Endothelial cell of umbilical vein (primary cell): ENCODE data around the gene ABCC2. TPM values are rescaled to one million over a fixed set of nuclear protein-coding genes. Genes with fewer than 3 reads are reported as not detected.
"Not testable (repeated sequence)": the region's sequence is repeated elsewhere in the genome, so short reads cannot be mapped to it uniquely, and the experiment has no call there.

Experiments used
- BruUV-seq: library from RNA; stranded (reverse); fragments of 400-500 nt; replicated peaks from 2 replicates; lab custom pipeline; 2021; lab: Mats Ljungman, UMichigan
- CTCF ChIA-PET: fragments of 300-600, 350-600 bp; sonication (Branson Sonifier 250); formaldehyde crosslinking; loops from one replicate; lab custom pipeline; 2021; ENCODE audit warnings: antibody characterized with exemption, inconsistent platforms; lab: Charles Lee
- POLR2A ChIA-PET: fragments of 300-600, 350-600 bp; sonication (Branson Sonifier 250); formaldehyde crosslinking; loops from one replicate; lab custom pipeline; 2021; ENCODE audit warnings: antibody characterized with exemption, inconsistent platforms; lab: Charles Lee
- DNase-seq: peaks from one replicate; pipeline ENCODE4 v3.0.0-alpha.2; 2011; ENCODE audit warnings: low read depth, low spot score
- FAIRE-seq: peaks from 2 replicates; lab custom pipeline; 2011; peaks lifted over from hg19 to GRCh38; lab: Jason Lieb, UNC
- H2AFZ ChIP-seq: 2 replicates; pipeline ENCODE4 v1.6.0; 2012; ENCODE audit warnings: low read depth, low read length, control low read depth, inconsistent platforms
- H3K27ac ChIP-seq: 2 replicates; pipeline ENCODE4 v1.5.1; 2011; ENCODE audit warnings: low read depth, mild to moderate bottlenecking, control low read depth, low read length, moderate library complexity; ENCODE audit not compliant: insufficient read depth
- H3K27me3 ChIP-seq, 2 experiments: 2 replicates each; pipeline versions ENCODE4 v1.6.0 to v1.6.1; 2011; ENCODE audit warnings: low read length in 2 of 2, mixed read lengths in 1 of 2; ENCODE audit not compliant: control insufficient read depth in 2 of 2, insufficient read depth in 2 of 2
- H3K36me3 ChIP-seq, 2 experiments: 2 replicates in 1 of 2; 3 replicates in 1 of 2; pipeline ENCODE4 v1.5.1; 2011; ENCODE audit warnings: low read length in 2 of 2, mild to moderate bottlenecking in 1 of 2, moderate library complexity in 1 of 2; ENCODE audit not compliant: control insufficient read depth in 2 of 2, insufficient read depth in 2 of 2; ENCODE audit errors: extremely low read depth in 1 of 2
- H3K4me1 ChIP-seq: 3 replicates; pipeline ENCODE4 v1.5.1; 2011; ENCODE audit warnings: mild to moderate bottlenecking, low read length; ENCODE audit not compliant: control insufficient read depth, insufficient read depth; ENCODE audit errors: extremely low read depth
- H3K4me2 ChIP-seq: 2 replicates; pipeline ENCODE4 v1.6.1; 2011; ENCODE audit warnings: low read length, control low read depth, mixed read lengths; ENCODE audit not compliant: insufficient read depth
- H3K4me3 ChIP-seq, 3 experiments: fragments of 200-600 bp in 1 of 3; sonication (generic), shearing (Covaris generic) in 1 of 3; replicated peaks in 1 of 3; 2 replicates each; pipeline ENCODE4 v1.5.1; 2011 to 2016; ENCODE audit warnings: control low read depth in 3 of 3, low read length in 3 of 3, mild to moderate bottlenecking in 2 of 3, inconsistent platforms in 1 of 3, low read depth in 1 of 3, moderate library complexity in 1 of 3; ENCODE audit not compliant: insufficient read depth in 1 of 3
- H3K79me2 ChIP-seq: 2 replicates; pipeline ENCODE4 v1.6.0; 2012; ENCODE audit warnings: low read length, inconsistent platforms; ENCODE audit not compliant: control insufficient read depth, insufficient read depth
- H3K9ac ChIP-seq: replicated peaks from 2 replicates; pipeline ENCODE3; 2011; ENCODE audit warnings: low read length, control low read depth; ENCODE audit not compliant: insufficient read depth; ENCODE audit errors: extremely low read depth
- H3K9me1 ChIP-seq: replicated peaks from 3 replicates; pipeline ENCODE4 v1.6.0; 2011; ENCODE audit warnings: mild to moderate bottlenecking, low read length; ENCODE audit not compliant: control insufficient read depth, insufficient read depth; ENCODE audit errors: extremely low read depth
- H3K9me3 ChIP-seq: replicated peaks from 2 replicates; pipeline ENCODE4 v1.5.1; 2012; ENCODE audit warnings: low read length, inconsistent platforms; ENCODE audit not compliant: control insufficient read depth, insufficient read depth
- H4K20me1 ChIP-seq: replicated peaks from 2 replicates; pipeline ENCODE3; 2011; ENCODE audit warnings: mild to moderate bottlenecking, low read length; ENCODE audit not compliant: control insufficient read depth, insufficient read depth; ENCODE audit errors: extremely low read depth
- JUN ChIP-seq: IDR thresholded peaks from 2 replicates; pipeline ENCODE4 v1.6.1; 2011; ENCODE audit warnings: borderline replicate concordance, low read depth; ENCODE audit not compliant: insufficient read length, insufficient read depth
- dilution Hi-C: fragments of 300-500 bp; cut with MboI; formaldehyde crosslinking; loops from one replicate; pipeline ENCODE4 v1.15.0; 2019; ENCODE audit warnings: low sequenced_read_pairs; ENCODE audit not compliant: extremely low pct_ligation_motif_present
- intact Hi-C: fragments of 100-400 bp; cut with micrococcal nuclease; formaldehyde crosslinking; loops from one replicate; pipeline ENCODE4 v1.10.0; 2022
- polyA plus RNA-seq, 4 experiments: library from polyadenylated mRNA; depleted of rRNA in 3 of 4; stranded (reverse) in 3 of 4; unstranded in 1 of 4; fragments of >200 nt; gene quantifications; 2 replicates each; pipeline versions ENCODE4 v1.2.1 to v1.2.3, GENCODE V29; 2011 to 2012; ENCODE audit warnings: missing spikeins in 1 of 4
- total RNA-seq: library from RNA; stranded (reverse); gene quantifications from 2 replicates; pipeline ENCODE4 v1.2.3, GENCODE V29; 2021
- TF ChIP-seq, protein P1 (sequence below): IDR thresholded peaks from 2 replicates; pipeline ENCODE4 v1.6.1; 2011; ENCODE audit not compliant: insufficient read depth, insufficient read length

ABCC2 gene
- total and polyA plus RNA-seq, 2 donors (not counting 3 experiments of a cell fraction or from before 2014, with no cell fraction given) = 1.5 to 3.3 TPM

DNA sequence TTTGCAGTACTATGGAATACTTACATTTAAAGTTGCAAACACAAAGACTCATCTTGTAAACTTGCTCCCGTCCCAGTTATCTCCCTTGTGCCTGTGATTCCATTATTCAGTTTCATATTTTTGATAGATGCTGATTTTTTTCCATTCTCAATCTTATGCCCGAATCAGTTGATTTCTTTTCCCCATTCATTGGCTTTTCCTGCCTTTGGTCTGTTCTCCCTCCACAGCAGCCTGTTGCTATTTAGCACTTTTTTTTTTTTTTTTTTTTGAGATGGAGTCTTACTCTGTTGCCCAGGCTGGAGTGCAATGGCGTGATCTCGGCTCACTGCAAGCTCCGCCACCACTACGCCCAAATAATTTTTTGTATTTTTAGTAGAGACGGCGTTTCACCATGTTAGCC is 78.0 kb downstream of the ABCC2 start:
- Histone ChIP-seq H3K36me3 (no peaks in the 10 kb centered on the region), H3K27me3 (no peaks in the 10 kb centered on the region), H2AFZ (no peak overlapping the region), H3K9ac (no peak overlapping the region), H3K79me2 (no peaks in the 10 kb centered on the region), H3K4me3 (no peak overlapping the region), H4K20me1 (no peaks in the 10 kb centered on the region), H3K9me1 (no peaks in the 10 kb centered on the region), H3K27ac (no peak overlapping the region), H3K4me2 (no peak overlapping the region), H3K9me3 (no peaks in the 10 kb centered on the region), H3K4me1 (peaks cover 2% of the 10 kb centered on the region)
- BruUV-seq = no TSS peak
- ChIA-PET POLR2A (no interaction called here), CTCF (interaction anchor here (0.8 to 10.4 kb wide), 15 partner anchors 9 to 1018 kb away, joined by 3 to 67 read pairs (median 5); partner anchors contain the start of gene DNMBP)
- DNase-seq (no peak), FAIRE-seq (no peak)
- intact Hi-C loops = no loop called here
- dilution Hi-C loops = no loop called here
- TF ChIP-seq, protein P1, sequence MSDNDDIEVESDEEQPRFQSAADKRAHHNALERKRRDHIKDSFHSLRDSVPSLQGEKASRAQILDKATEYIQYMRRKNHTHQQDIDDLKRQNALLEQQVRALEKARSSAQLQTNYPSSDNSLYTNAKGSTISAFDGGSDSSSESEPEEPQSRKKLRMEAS = no peak

DNA sequence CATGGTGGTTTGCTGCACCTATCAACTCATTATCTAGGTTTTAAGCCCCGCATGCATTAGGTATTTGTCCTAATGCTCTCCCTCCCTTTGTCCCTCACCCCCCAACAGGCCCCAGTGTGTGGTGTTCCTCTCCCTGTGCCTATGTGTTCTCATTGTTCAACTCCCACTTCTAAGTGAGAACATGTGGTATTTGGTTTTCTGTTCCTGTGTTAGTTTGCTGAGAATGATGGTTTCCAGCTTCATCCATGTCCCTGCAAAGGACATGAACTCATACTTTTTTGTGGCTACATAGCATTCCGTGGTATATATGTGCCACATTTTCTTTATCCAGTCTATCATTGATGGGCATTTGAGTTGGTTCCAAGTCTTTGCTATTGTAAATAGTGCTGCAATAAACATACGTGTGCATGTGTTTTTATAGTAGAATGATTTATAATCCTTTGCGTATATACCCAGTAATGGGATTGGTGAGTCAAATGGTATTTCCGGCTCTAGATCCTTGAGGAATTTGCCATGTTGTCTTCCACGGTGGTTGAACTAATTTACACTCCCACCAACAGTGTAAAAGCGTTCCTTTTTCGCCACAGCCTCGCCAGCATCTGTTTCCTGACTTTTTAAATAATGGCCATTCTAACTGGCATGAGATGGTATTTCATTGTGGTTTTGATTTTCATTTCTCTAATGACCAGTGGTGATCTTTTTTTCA is 81.2 kb downstream of the ABCC2 start:
- dilution Hi-C loops = not testable (repeated sequence)

DNA sequence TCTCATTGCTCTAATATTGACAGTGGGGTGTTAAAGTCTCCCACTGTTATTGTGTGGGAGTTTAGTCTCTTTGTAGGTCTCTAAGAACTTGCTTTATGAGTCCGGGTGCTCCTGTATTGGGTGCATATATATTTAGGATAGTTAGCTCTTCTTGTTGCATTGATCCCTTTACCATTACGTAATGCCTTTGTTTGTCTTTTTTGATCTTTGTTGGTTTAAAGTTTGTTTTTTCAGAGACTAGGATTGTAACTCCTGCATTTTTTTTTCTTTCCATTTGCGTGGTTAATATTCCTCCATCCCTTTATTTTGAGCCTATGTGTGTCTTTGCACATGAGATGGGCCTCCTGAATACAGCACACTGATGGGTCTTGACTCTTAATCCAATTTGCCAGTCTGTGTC is 84.8 kb downstream of the ABCC2 start:
- H3K9me3 ChIP-seq, H3K4me2 ChIP-seq, FAIRE-seq, H3K27ac ChIP-seq, BruUV-seq, dilution Hi-C loops, H3K4me3 ChIP-seq, H3K27me3 ChIP-seq, H3K4me1 ChIP-seq, POLR2A ChIA-PET, intact Hi-C loops, H3K9me1 ChIP-seq, H3K79me2 ChIP-seq, H3K36me3 ChIP-seq, H4K20me1 ChIP-seq, H3K9ac ChIP-seq, DNase-seq, H2AFZ ChIP-seq, CTCF ChIA-PET: not testable (repeated sequence)

More for the DNA sequence above, 81.2 kb downstream of the ABCC2 start:
- H3K4me1 ChIP-seq, H3K4me2 ChIP-seq, H4K20me1 ChIP-seq, H3K9me3 ChIP-seq, POLR2A ChIA-PET, H3K36me3 ChIP-seq, H3K79me2 ChIP-seq, H3K27me3 ChIP-seq, H3K4me3 ChIP-seq, H2AFZ ChIP-seq, H3K9ac ChIP-seq, BruUV-seq, H3K9me1 ChIP-seq: not testable (repeated sequence)
- FAIRE-seq = peak; percentile 52
- intact Hi-C loops = loop anchor here (2.0 kb wide), 1 partner anchor 17 kb away; no protein-coding TSS in a partner anchor
- TF ChIP-seq JUN = peak; percentile 58
- DNase-seq = peak; percentile 81
- CTCF ChIA-PET = interaction anchor here (10.4 kb wide), 1 partner anchor 17 kb away, joined by 67 read pairs; no protein-coding TSS in a partner anchor
- peak overlapping the region; percentile 50 for H3K27ac ChIP-seq
